Fibroblast of the aortic adventitia (primary cell): ENCODE measurements around the gene OR6K2. TPM values are rescaled to one million over a fixed set of nuclear protein-coding genes. Genes with fewer than 3 reads are reported as not detected.

Experiments
- DNase-seq: peaks from one replicate; pipeline ENCODE4 v3.0.0-alpha.2; 2010; ENCODE audit warnings: low read depth
- H3K4me3 ChIP-seq: 2 replicates; pipeline ENCODE4 v1.5.1; 2011; ENCODE audit warnings: low read depth, mild to moderate bottlenecking, control low read depth, low read length, moderate library complexity
- CTCF ChIP-seq: IDR thresholded peaks from 2 replicates; pipeline ENCODE4 v1.5.1; 2011; ENCODE audit warnings: mild to moderate bottlenecking, low read length, control low read depth, inconsistent platforms; ENCODE audit not compliant: insufficient read depth
- total RNA-seq: library from RNA; depleted of rRNA; stranded (reverse); fragments of >200 nt; gene quantifications from 2 replicates; pipeline ENCODE4 v1.2.3, GENCODE V29; 2012; ENCODE audit warnings: low replicate concordance

The OR6K2 gene, protein sequence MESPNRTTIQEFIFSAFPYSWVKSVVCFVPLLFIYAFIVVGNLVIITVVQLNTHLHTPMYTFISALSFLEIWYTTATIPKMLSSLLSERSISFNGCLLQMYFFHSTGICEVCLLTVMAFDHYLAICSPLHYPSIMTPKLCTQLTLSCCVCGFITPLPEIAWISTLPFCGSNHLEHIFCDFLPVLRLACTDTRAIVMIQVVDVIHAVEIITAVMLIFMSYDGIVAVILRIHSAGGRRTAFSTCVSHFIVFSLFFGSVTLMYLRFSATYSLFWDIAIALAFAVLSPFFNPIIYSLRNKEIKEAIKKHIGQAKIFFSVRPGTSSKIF
- total RNA-seq: not detected in 2 replicates

- TF ChIP-seq CTCF: no peak
- no peak within 1 kb of the TSS for H3K4me3 ChIP-seq
- no peak for DNase-seq
Measured at GRCh38 chr1:158700552-158700951, at the start of gene OR6K2. OR6K2 (minus strand) TSS chr1:158700652; CDS start chr1:158700652, 0 bp downstream.

DNA sequence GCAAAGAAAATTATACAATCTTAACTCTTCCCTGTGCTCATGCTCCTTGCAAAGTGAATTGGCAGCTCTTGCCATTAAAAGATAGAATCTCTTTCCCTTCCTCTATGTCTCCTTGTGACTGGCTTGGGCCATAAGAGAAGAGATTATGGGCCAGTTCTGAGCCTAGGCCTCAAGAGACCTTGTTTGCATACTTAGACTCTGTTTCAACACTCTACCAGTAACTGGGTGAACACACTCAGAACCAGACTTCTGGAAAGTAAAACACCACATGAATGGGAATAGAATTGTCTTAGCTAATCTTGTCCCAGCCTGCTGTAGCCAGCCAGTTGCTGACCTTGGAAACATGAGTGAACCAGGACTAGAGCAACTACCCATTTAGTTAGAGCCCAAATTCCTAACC is 35.4 kb upstream of the OR6K2 start:
- no peak for TF ChIP-seq CTCF
- no peak for DNase-seq
- H3K4me3 ChIP-seq: no peak overlapping the region

DNA sequence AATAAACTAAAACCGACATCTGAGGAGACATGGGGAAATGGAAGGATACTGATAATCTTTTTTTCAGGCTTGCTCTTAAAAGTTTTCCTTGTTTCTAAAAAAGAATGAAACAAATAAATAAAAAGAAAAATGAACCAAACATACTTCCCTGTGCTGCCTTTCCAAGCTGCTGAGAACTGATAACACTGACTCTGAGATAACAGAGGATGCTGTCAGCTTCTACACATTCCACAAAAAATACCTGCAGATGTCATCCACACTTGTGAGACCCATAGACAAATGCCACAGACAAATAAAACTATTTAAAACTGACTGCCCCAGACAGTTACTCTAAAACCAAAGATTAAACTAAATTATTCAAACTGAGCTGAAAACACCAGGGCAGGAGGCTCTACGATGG is 32.1 kb upstream of the OR6K2 start:
- TF ChIP-seq CTCF: no peak
- no peak for DNase-seq
- H3K4me3 ChIP-seq: no peak overlapping the region

- no peak for TF ChIP-seq CTCF
- DNase-seq: no peak
- no peak overlapping the region for H3K4me3 ChIP-seq
Measured at GRCh38 chr1:158731707-158732106, 31.3 kb upstream of the OR6K2 start.

- no peak for TF ChIP-seq CTCF
- DNase-seq: no peak
Measured at GRCh38 chr1:158730453-158730852, 30.0 kb upstream of the OR6K2 start.

GRCh38 chr1:158728510-158729225 is 28.2 kb upstream of the OR6K2 start:
- no peak for DNase-seq
- H3K4me3 ChIP-seq: no peak overlapping the region
- TF ChIP-seq CTCF: no peak

More at GRCh38 chr1:158730453-158730852, 30.0 kb upstream of the OR6K2 start:
- H3K4me3 ChIP-seq: no peak overlapping the region
